Measurements from ENCODE around the gene LOXL3.

- TF ChIP-seq, protein P1, sequence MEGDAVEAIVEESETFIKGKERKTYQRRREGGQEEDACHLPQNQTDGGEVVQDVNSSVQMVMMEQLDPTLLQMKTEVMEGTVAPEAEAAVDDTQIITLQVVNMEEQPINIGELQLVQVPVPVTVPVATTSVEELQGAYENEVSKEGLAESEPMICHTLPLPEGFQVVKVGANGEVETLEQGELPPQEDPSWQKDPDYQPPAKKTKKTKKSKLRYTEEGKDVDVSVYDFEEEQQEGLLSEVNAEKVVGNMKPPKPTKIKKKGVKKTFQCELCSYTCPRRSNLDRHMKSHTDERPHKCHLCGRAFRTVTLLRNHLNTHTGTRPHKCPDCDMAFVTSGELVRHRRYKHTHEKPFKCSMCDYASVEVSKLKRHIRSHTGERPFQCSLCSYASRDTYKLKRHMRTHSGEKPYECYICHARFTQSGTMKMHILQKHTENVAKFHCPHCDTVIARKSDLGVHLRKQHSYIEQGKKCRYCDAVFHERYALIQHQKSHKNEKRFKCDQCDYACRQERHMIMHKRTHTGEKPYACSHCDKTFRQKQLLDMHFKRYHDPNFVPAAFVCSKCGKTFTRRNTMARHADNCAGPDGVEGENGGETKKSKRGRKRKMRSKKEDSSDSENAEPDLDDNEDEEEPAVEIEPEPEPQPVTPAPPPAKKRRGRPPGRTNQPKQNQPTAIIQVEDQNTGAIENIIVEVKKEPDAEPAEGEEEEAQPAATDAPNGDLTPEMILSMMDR (conservative IDR thresholded peaks at IDR 0.05; ENCODE audit: low read depth, low read length): no peak
- TF ChIP-seq EZH2 (IDR thresholded peaks at IDR 0.05; ENCODE audit: low read length, unreplicated experiment): no peak
Observed at GRCh38 chr2:74513605-74514367, 40.0 kb downstream of the LOXL3 start.

Data from PC-3 (cell line).